Retinal pigment epithelial cell (primary cell): ENCODE results near the gene GADD45B.

Source experiments
- DNase-seq: peaks from one replicate; pipeline ENCODE4 v3.0.0-alpha.2; 2010; ENCODE audit warnings: low read depth
- H3K4me3 ChIP-seq: 2 replicates; pipeline ENCODE4 v1.5.1; 2011; ENCODE audit warnings: mild to moderate bottlenecking, low read length, control low read depth, moderate library complexity
- CTCF ChIP-seq: conservative IDR thresholded peaks from 2 replicates; pipeline ENCODE4 v1.5.1; 2011; ENCODE audit warnings: low read depth, low read length, control low read depth, inconsistent platforms

GADD45B gene

GRCh38 chr19:2429917-2430535 is 45.9 kb upstream of the GADD45B start:
- no peak for TF ChIP-seq CTCF
- no peak overlapping the region for H3K4me3 ChIP-seq
- DNase-seq = no peak

- H3K4me3 ChIP-seq = no peak overlapping the region
- no peak for TF ChIP-seq CTCF
- DNase-seq = no peak
Observed at GRCh38 chr19:2431318-2432055, 44.4 kb upstream of the GADD45B start.

- no peak overlapping the region for H3K4me3 ChIP-seq
- DNase-seq = no peak
- no peak for TF ChIP-seq CTCF
Observed at GRCh38 chr19:2432131-2432848, 43.6 kb upstream of the GADD45B start.

GRCh38 chr19:2433854-2434253 is 42.1 kb upstream of the GADD45B start:
- DNase-seq = no peak
- H3K4me3 ChIP-seq = no peak overlapping the region
- TF ChIP-seq CTCF = no peak

GRCh38 chr19:2434267-2434666 is 41.7 kb upstream of the GADD45B start:
- H3K4me3 ChIP-seq = no peak overlapping the region
- no peak for DNase-seq
- TF ChIP-seq CTCF = no peak

- TF ChIP-seq CTCF = no peak
- DNase-seq = no peak
- no peak overlapping the region for H3K4me3 ChIP-seq
Observed at GRCh38 chr19:2434721-2435265, 41.1 kb upstream of the GADD45B start.
